HG03196 (cell line): ENCODE results near the gene ENDOD1.
"Not testable (repeated sequence)": the region's sequence is repeated elsewhere in the genome, so short reads cannot be mapped to it uniquely, and the experiment has no call there.

Experiments
- ATAC-seq: cut with Tn5 transposase; IDR thresholded peaks from one replicate; pipeline ENCODE4 v1.9.1; 2021; ENCODE audit not compliant: unreplicated experiment

The ENDOD1 gene

DNA sequence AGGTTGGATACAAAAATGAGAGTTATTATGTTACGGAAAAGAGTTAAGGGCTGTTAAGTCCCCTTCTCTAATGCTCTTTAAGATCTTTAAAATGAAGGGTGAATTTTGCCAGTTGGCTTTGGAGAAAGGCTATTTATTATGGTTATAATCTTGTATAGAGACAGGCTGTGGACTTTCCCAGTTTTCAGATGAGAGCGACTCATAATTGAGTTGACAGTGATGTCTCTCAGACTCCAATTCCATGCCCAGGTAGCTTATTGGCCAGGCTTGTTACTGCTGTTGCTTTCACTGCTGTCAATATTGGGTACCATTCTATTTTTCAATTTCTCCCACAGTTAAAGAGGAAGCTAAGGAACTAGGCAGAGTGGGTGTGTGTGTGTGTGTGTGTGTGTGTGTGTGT lies 13.1 kb downstream of the ENDOD1 start:
- no peak for ATAC-seq

DNA sequence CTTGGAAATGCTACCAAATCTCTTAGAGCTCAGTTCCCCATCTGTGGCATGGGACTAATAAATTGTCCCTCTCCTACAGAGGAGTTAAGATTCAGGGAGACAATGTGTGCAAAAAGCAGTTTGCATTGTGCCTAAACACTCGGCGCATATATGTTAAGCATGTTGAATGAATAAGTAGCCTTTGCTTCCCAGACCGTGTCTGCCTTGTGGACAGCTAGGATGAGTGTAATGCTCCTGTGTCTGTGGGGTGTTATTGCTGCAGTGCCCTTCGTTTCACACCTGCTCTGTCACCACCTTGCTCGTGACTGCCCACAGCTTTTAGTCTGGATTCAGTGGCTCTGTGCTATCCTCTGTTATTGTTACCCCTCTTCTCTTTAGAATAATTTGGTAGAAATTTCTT lies 14.1 kb downstream of the ENDOD1 start:
- ATAC-seq: no peak

DNA sequence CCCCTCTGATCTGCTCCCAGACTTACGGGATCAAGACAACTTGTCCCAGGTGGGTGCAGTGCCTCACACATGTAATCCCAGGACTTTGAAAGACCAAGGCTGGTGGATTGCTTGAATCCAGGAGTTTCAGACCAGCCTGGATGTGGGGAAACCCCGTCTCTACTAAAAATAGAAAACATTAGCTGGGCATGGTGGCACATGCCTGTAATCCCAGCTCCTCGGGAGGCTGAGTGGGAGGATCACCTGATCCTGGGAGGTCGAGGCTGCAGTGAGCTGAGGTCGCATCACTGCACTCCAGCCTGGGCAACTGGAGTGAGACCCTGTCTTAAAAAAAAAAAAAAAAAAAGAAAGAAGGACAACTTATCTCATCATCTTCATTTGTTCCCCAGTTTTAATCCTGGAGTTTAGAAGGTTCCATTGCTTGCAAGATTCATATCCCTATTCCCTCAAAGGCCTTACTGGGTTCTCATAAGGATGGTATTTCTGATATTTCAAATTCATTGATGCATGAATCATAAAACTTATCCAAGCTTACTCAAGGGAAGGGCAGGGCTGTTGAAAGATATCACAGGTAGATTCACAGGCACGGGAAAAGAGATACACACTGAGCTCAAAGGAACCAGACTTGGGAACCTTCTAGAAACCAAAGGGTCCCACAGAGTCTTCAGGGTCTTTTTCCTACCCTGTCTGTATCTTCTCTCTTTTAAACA lies 14.6 kb downstream of the ENDOD1 start:
- no peak for ATAC-seq

DNA sequence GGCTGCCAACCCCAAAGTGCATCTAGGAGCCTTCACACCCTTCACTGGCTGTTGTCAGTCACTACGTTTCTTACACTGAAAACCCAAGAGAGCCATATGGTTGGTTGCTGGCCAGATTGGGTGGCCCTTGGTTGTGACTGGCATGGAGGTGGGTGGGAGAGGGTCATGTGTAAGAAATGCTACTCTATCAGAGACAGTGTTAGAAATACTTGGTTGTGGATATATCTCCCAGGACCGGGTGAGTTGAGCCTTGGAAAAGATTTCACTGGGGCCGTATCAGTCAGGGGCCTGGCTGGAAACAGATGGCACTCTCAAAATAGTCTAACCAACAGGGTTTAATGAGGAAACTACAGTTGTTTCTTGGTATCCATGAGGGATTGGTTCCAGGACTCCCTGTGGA lies 15.2 kb downstream of the ENDOD1 start:
- no peak for ATAC-seq

DNA sequence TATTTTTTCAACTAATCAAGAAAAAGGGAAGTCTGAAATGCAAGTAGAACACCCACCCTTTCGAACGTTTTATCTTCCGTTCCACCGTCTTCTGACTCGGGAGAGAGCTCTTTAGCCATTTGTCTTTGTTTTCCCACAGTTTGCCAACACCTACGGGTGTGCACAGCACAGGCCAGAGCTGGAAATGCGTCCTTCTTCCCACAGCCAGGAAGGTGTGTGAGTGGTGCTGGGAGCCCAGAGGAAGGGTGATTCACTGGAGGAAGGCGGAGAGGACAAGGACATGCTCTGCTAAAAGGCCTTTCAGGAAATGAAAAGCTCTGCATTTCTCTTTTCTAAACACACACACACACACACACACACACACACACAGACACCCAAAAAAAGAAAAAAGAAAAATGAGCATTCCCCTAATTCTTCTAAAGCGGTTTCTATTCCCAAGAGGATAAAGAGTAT lies 18.5 kb downstream of the ENDOD1 start:
- ATAC-seq: no peak

DNA sequence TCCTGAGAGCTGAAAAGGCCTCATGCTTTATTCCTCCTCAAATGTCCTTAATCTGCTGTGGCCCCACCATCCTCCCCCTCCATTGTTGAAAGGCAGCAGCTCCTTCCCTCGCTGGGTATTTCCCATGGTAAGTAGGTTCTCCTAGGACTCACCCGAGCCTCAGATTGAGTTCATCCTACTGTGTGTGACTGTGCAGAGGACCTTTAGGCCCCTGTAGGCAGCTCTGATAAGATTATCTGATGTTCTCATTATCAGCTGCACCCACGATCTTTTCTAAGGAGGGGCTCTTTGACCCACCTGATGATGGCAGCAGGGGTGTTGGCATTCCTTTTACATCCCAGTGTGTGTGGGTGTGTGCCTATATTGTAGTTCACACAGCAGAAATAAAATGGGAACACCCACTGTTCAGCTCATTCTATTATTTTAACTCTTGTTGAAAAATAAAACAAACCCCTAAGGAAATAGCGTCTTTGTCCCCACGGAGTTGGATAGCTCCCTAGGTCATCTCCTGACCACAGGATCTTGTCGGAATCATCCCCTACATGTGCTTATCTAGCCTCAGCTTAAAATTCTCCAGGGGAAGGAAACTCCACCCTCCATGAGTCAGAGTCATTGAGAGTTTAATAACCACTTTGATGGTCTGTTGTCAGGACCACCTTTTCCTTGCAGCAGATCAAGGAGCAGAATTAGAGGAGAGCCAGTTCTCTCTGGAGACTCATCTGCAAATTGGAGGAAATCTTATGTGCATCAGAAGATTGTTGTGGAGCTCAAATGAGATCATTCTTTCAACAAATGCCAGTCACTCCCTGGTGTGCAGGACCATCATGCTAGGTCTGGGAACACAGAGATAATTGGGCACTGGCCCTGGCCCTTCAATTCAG lies 19.3 kb downstream of the ENDOD1 start:
- no peak for ATAC-seq

DNA sequence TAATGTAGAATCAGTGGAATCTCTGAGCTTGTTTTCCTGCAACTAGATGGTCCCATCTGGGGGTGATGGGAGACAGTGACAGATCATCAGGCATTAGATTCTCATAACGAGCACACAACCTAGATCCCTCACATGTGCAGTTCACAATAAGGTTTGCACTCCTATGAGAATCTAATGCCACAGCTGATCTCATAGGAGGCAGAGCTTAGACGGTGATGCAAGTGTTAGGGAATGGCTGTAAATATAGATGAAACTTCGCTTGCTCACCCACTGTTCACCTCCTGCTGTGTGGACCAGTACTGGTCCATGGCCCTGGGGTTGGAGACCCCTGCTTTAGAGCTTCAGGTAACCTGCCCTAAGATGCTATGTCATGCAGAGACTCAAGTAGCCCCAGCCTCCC lies 21.8 kb downstream of the ENDOD1 start:
- not testable (repeated sequence) for ATAC-seq

DNA sequence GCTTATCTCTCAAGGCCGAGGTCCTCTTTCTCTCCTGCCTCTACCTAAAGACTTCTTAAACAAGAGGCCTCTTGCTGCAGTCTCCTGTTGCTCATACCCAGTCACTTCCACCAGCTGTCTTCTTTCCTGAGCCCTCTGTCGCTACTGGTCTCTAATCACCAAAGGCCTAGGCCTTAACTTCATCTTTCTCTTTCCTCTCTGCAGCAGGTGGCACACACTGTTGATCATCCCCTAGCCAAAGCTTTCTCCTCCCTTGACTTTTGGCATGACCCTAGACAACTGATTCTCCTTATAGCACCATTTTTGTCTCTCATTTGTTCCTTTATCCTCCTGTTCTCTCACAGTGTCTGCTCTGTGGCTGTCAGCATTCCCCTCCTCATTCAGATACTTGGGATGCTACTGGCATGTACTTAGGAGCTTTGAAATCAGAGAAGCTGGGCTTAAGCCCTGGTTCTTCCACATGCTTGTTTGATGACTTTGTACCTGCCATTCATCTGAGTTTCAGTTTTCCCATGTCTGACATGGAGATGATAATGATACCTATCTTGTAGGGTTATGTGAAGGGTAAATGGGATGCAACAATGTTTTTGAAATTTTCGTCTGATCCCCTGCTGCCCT lies 22.4 kb downstream of the ENDOD1 start:
- ATAC-seq: no peak

DNA sequence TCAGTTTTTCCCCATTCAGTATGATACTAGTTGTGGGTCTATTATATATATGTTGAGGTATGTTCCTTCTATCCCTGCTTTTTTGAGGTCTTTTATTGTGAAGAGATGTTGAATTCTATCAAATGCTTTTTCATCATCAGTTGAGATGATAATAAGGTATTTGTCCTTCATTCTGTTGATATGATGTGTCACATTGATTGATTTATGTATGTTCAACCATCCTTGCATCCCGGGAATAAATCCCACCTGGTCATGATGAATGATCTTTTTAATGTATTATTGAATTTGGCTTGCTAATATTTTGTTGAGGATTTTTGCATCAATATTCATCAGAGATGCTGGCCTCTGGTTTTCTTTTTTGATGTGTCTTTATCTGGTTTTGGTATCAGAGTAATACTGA lies 26.0 kb downstream of the ENDOD1 start:
- no peak for ATAC-seq

DNA sequence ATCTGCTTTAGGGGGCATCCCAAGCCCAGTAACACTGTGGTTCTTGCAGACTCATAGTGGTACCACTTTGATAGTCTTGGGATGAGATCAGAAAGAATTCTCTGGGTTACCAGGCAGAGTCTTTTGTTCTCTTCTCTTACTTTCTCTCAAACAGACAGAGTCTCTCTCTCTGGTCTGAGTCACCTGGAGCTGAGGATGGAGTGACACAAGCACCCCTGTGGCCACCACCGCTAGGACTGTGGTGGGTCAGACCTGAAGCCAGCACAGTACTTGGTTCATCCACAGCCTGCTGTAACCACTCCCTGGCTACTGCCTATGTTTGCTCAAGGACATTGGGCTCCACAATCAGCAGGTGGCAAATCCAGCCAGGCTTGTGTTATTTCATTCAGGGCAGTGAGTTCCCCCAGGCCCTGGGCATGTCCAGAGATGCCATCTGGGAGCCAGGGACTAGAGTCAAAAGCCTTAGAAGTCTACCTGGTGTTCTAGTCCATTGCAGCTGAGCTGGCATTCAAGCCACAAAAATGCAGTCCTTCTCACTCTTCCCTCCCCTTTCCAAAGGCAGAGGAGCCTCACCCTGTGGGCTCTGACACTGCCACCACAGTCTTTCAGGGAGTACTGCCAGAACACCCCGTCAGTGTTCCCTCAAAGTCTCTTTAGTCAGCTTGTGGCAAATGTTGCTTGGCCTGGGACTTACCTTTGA lies 29.9 kb downstream of the ENDOD1 start:
- no peak for ATAC-seq

DNA sequence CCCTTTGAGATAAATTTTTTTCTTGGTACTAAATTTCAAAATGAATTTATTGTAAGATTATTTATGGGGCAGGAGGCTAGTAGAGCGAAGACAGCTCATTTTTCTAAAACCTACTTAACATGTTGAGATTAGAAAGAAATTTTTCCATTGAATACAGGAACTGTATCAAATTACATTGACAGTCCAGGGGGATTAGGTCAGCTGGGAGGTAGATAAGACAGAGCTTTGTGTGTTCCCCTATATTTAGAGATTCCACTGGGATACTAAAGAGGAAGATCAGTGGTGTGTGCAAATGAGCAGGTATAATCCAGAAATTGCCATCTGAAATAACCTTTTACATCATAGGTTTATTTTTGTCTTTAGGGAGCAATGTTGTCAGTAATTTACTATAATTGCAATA lies 32.1 kb downstream of the ENDOD1 start:
- no peak for ATAC-seq

DNA sequence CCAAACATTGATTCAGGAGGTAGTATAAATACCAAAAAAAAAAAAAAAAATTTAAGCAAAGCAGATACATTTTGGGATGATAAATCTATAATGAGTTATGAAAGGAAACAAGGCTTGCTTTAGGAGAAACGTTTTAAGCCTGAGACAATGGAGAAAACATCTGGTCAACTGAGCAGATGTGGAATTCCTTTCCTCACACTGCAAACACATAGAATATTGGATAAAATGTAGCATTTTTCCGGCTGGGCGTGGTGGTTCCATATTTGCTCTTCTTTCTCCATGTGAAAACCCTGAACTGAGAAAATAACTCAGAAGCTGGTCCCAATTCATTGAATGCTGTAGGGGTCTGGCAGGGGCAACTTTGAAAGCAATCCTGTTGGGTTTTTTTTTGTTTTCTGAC lies 33.9 kb downstream of the ENDOD1 start:
- ATAC-seq: no peak

DNA sequence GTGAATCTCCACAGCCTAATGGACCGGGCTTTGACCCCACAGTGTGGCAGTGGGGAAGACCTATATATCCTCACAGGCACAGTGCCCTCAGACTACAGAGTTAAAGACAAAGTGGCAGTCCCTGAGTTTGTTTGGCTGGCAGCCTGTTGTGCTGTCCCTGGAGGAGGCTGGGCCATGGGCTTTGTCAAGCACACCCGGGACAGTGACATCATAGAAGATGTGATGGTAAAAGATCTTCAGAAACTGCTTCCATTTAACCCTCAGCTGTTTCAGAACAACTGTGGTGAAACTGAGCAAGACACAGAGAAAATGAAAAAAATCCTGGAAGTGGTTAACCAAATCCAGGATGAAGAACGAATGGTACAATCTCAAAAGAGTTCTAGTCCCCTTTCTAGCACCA lies 39.0 kb downstream of the ENDOD1 start:
- ATAC-seq: no peak

DNA sequence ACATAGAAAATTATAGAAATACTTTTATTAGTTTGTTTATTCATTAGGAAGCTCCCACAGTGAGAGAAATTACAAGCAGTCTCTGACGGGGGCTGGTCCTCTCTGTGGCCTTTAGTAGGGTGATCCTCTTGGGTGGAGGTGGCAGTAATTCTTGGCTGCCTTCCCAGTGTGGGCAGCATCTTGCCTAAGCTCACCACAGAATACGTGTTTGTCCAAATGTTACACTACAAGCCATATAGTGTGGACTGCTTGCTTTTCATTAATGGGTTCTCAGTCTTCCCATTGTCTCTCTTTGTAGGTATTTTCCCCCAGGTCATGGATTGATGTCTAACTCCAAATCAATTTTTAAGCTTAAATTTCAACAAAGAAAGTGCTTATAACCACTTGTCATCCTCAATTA lies 43.3 kb downstream of the ENDOD1 start:
- ATAC-seq: no peak

DNA sequence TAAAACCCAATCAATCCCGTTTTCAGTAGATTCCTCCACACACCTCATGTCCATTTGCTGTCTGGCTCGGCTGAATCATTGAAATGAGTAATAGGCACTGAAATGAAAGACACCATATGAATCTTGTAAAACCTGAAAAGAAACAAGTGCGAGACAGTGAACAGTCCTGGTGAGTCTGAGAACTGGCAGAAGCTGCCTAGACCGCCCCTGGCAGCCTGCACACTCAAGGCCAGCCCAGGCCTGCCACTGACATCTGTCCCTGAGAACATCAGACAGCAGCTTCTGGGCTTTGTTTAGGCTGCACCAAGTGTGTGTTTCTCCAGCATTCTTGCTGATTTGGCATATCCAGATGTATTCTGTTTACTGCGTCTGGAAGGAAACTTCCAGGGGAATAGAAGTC lies 44.8 kb downstream of the ENDOD1 start:
- no peak for ATAC-seq

DNA sequence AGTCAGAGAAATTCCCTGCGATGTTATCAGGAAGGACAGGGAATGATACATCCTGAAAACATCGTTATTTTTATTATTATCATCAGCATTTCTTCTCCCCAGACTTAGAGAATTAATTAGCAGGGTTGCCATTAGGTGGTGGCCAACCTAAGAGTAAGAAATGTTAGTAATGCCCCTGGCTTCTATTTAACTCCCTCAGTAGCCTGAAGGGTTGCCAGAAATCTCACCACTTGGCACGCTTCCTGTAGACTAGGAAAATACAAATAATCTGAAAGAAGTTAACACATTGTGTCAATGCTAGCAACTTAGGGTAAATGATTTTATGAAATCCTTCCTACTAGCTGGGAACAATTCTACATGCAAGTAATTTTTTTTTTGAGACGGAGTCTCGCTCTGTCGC lies 45.5 kb downstream of the ENDOD1 start:
- ATAC-seq: no peak

DNA sequence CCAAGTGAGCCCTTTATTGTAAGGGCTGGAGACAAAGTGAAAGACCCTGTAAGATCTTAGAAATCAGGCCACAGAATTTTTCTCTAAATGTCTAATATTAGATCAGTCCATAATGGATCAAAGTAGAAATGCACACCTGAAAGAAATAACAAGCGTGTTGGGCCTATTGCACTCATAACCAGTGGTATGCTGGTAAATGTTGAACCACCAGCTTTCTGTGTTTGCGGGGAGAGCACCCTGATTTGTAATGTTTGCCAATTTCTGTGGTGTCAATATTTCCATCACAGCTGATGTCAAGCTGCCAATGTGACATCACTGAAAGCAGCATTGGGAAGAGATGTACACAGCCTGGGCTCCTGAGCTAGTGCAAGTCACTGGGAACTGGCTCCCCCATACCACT lies 46.2 kb downstream of the ENDOD1 start:
- no peak for ATAC-seq

DNA sequence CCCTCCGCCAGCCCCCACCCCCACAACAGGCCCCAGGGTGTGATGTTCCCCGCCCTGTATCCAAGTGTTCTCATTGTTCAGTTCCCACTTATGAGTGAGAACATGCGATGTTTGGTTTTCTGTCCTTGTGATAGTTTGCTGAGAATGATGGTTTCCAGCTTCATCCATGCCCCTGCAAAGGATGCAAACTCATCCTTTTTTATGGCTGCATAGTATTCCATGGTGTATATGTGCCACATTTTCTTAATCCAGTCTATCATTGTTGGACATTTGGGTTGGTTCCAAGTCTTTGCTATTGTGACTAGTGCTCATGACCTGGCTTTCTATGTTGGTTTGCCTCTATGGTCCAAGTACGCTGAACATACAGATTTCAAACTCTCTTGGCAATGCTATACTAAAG lies 47.1 kb downstream of the ENDOD1 start:
- not testable (repeated sequence) for ATAC-seq

DNA sequence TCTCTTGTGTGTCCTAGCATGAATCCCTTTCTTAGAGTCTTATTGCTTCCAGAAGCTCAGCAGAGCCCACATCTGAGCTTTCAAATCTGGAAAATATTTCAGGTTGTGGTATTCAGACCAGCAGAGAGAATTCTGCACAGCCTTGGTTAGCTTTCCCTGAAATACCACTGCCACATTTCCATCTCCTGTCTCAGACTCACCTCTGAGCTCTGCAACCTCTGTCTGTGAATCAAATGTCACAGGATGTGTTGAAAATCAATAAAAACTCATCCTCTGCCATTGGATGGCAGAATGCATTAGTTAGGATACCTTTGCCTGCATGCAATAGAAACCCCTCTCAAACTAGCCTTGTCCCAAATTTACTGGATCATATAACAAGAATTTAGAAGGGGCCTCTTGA lies 47.7 kb downstream of the ENDOD1 start:
- ATAC-seq: no peak

DNA sequence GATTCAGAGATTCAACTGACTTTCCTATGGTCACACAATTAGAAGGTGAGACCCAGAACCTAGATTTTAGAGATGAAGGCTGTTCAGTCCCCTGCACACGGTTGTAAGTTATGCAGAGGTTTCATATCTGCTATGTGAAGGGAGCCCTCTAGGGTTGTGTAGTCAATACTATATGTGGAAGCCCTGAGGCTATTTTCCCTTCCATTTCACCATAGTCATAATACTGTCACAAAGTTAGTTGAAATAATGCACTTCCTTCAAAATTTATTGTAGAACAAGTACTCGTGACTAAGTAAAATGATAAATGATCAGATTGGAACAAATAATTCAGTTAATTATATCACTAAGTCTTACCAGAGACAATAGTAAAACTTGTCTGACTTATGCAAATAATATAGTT lies 48.8 kb downstream of the ENDOD1 start:
- ATAC-seq: peak; percentile 77

DNA sequence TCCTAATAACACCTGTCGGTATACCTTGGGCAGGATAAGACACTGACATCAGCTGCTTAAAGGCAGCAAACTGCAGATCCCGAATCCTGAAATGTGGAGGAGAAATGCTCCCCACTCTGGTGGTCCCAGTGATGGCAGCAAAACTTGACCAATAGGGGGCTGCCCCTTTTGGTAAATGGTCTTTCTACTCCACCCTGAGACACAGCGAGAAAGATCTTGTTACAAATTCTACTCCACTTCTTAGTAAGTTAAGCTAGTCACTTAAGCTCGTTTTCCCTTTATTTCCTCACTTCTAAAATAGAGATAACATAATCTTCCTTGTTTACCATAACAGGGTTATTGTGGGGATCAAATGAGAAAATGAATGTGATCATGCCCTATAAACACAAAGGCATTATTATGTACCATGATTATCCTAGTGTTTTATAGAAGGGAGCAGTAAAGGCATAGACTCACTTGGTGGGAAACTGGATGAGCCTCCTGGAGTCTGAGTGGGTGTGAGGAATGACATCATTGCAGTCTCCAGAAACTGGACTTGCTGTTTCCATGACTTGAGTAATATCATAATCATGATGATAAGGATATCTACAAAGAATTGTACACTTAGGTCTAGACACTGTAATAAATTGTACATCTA lies 50.9 kb downstream of the ENDOD1 start:
- ATAC-seq: no peak
